Measurements from ENCODE around the gene UGT1A9. TPM values are rescaled to one million over a fixed set of nuclear protein-coding genes. Genes with fewer than 3 reads are reported as not detected.

Gene UGT1A9
- total and polyA plus RNA-seq, 10 of the 15 experiments (the other 5 are each of a cell fraction or from before 2014, with no cell fraction given) = 0.07 TPM; not detected in 9

DNA sequence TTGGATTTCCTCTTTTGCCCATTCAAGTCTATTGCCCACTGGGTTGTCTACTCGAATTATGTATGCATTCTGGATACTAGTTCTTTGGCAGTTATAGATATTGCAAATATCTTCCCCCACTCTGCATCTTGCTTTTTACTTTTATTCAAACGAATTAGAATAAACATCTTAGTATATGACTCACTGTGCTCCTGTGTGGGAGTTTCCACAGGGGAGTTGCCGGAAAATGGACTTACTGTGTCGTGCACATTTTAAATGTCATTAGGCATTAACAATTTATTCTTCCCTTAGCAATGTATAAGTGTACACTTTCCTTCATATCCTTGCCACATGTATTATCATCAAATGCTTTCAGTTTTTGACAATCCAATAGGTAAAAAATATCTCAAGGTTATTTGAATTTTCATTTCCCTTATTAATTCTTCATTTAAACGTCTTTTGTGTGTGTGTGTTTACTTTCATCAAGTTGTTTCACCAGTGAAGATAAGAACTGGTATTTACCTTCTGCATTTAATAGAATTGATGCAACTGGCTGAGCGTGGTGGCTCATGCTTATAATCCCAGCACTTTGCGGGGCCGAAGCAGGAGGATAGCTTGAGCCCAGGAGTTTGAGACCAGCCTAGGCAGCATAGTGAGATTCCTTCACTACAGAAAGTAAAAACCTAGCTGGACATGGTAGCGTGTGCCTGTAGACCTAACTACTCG, 36.4 kb downstream of the UGT1A9 start:
- ChIA-PET CTCF (no interaction called here), POLR2A (no interaction called here), RAD21 (ENCODE audit: unreplicated experiment) (no interaction called here), SMC1A (ENCODE audit: uncharacterized antibody, unreplicated experiment) (no interaction called here)
- Histone ChIP-seq H3K4me3 (no peak overlapping the region), H3K36me3 (ENCODE audit: control insufficient read depth in 2 of 2, insufficient read depth in 2 of 2, low read length in 1 of 2) (no peaks in the 10 kb centered on the region), H4K20me1 (ENCODE audit: control insufficient read depth, insufficient read depth) (no peaks in the 10 kb centered on the region), H3K4me1 (ENCODE audit: control insufficient read depth, insufficient read depth, low read length) (no peaks in the 10 kb centered on the region), H3K27me3 (replicated peaks in 1 of 2; ENCODE audit: control insufficient read depth in 2 of 2, insufficient read depth in 2 of 2, low read length in 1 of 2) (peaks cover 0 to 4% of the 10 kb centered on the region in 2 experiments; a peak in 1 of 4 replicates), H3K4me2 (ENCODE audit: control insufficient read depth, insufficient read depth) (no peak overlapping the region), H3K9ac (ENCODE audit: control insufficient read depth, insufficient read depth, low read length) (no peak overlapping the region), H3K27ac (ENCODE audit: control insufficient read depth, insufficient read depth) (no peak overlapping the region), H3K79me2 (ENCODE audit: control insufficient read depth, insufficient read depth, low read length) (no peaks in the 10 kb centered on the region), H3K9me3 (replicated peaks; ENCODE audit: control insufficient read depth, insufficient read depth, low read length) (no peaks in the 10 kb centered on the region; the same call in 1 of the 3 replicates), H2AFZ (ENCODE audit: control insufficient read depth, low read depth, low read length) (no peak overlapping the region)
- no peak for DNase-seq (ENCODE audit: low read depth, low spot score)
- TF ChIP-seq RCOR1 (conservative IDR thresholded peaks at IDR 0.05; ENCODE audit: low read depth, low read length) = no peak
- TF ChIP-seq NR2F1 (conservative IDR thresholded peaks at IDR 0.05) = no peak
- TF ChIP-seq MXI1 (IDR thresholded peaks at IDR 0.05; ENCODE audit: low read depth, low read length) = no peak
- no peak for TF ChIP-seq ZNF24 (IDR thresholded peaks at IDR 0.05)
- no peak for TF ChIP-seq HDGF (IDR thresholded peaks at IDR 0.05)
- no peak for TF ChIP-seq SRF (IDR thresholded peaks at IDR 0.05; ENCODE audit: low read depth in 2 of 2, low read length in 2 of 2)
- TF ChIP-seq HDAC6 (IDR thresholded peaks at IDR 0.05; ENCODE audit: unreplicated experiment) = no peak
- no peak for TF ChIP-seq RAD21 (IDR thresholded peaks at IDR 0.05; ENCODE audit: insufficient read depth, low read depth, low read length)
- TF ChIP-seq, protein P1, sequence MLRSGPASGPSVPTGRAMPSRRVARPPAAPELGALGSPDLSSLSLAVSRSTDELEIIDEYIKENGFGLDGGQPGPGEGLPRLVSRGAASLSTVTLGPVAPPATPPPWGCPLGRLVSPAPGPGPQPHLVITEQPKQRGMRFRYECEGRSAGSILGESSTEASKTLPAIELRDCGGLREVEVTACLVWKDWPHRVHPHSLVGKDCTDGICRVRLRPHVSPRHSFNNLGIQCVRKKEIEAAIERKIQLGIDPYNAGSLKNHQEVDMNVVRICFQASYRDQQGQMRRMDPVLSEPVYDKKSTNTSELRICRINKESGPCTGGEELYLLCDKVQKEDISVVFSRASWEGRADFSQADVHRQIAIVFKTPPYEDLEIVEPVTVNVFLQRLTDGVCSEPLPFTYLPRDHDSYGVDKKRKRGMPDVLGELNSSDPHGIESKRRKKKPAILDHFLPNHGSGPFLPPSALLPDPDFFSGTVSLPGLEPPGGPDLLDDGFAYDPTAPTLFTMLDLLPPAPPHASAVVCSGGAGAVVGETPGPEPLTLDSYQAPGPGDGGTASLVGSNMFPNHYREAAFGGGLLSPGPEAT (IDR thresholded peaks at IDR 0.05; ENCODE audit: low read depth) = no peak
- TF ChIP-seq SP1 (IDR thresholded peaks at IDR 0.05; ENCODE audit: low read depth, low read length) = no peak
- no peak for TF ChIP-seq KAT2A (conservative IDR thresholded peaks at IDR 0.05; ENCODE audit: control insufficient read depth, low read depth, low read length)
- TF ChIP-seq RELA (IDR thresholded peaks at IDR 0.05; ENCODE audit: borderline replicate concordance, partially characterized antibody) = no peak
- no peak for TF ChIP-seq POLR2A (IDR thresholded peaks at IDR 0.05; ENCODE audit: low read depth, low read length)
- TF ChIP-seq, protein P2, sequence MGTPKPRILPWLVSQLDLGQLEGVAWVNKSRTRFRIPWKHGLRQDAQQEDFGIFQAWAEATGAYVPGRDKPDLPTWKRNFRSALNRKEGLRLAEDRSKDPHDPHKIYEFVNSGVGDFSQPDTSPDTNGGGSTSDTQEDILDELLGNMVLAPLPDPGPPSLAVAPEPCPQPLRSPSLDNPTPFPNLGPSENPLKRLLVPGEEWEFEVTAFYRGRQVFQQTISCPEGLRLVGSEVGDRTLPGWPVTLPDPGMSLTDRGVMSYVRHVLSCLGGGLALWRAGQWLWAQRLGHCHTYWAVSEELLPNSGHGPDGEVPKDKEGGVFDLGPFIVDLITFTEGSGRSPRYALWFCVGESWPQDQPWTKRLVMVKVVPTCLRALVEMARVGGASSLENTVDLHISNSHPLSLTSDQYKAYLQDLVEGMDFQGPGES (IDR thresholded peaks at IDR 0.05) = no peak
- no peak for TF ChIP-seq CHD2 (IDR thresholded peaks at IDR 0.05; ENCODE audit: borderline replicate concordance, low read depth, low read length)
- no peak for TF ChIP-seq SKIL (IDR thresholded peaks at IDR 0.05; ENCODE audit: low read depth, poor library complexity, severe bottlenecking)
- no peak for TF ChIP-seq POLR2AphosphoS2 (IDR thresholded peaks at IDR 0.05; ENCODE audit: low read depth, low read length)
- TF ChIP-seq HDAC2 (IDR thresholded peaks at IDR 0.05) = no peak
- TF ChIP-seq SMARCA5 (IDR thresholded peaks at IDR 0.05) = no peak
- TF ChIP-seq ZSCAN29 (IDR thresholded peaks at IDR 0.05) = no peak
- WGBS (ENCODE audit: insufficient coverage, insufficient replicate concordance, low lambda C conversion rate, missing lambda C conversion rate) = 41% methylated on average over 10 of the region's 10 CpGs
- no peak for FAIRE-seq
- in situ Hi-C loops (cut with MboI) = no loop called here
- intact Hi-C loops (cut with micrococcal nuclease; ENCODE audit: unreplicated experiment) = no loop called here
- BruUV-seq (replicated peaks) = no TSS peak
- ATAC-seq = no peak
